Measurements from ENCODE around the gene SH2B3.

Gene SH2B3

DNA sequence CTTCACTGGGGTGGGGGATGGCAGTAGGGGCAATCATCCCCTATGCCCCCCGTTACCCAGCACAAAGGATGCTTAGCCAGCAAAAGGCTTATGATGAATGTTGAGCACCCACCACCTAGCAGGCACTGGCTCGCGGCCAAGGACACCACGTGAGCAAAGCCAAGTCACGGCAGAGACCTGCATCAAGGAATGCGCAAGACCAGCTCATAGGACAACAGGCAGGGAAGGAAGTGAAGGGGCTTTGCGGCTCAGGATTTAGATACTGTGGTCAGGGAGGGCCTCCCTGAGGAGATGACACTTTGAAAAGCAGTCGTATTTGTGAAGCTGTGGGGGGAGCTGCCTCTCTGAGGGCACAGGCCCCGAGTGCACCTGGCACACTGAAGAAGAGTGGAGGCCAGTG, 32.8 kb downstream of the SH2B3 start:
- no peak for ATAC-seq
- Mint-ChIP-seq H3K36me3 (peaks cover 52% of the 10 kb centered on the region), H3K4me3 (peak overlapping the region; percentile 42), H3K27ac (peak overlapping the region; percentile 15), H3K4me1 (peaks cover 96% of the 10 kb centered on the region), H3K9me3 (no peaks in the 10 kb centered on the region)
- DNase-seq (ENCODE audit: low spot score in 2 of 2) = no peak

DNA sequence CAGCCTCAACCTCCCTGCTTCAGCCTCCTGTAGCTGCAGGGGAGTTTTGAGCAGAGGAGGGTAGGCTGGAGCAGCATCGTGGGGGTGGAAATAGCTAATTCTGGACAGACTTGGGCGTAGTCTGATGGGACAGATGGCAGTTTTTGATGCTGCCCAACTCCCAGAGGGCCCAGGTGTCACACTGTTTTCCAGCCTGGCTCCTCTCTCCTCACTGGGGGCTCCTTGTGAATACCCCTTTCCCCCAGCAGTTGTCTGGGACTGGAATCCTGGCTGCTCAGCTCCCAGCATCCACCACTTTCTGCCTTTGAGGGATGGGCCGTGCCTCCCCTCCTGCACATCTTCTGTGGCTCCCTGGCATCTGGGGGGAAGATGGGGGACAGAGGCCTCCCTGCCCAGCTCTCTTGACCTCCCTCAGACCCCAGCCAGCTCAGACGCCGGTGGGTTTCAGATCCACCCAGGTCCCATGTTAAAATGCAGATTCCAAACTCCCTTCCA, 34.0 kb downstream of the SH2B3 start:
- no peak overlapping the region for H3K4me3 Mint-ChIP-seq
- H3K27ac Mint-ChIP-seq = no peak overlapping the region
- DNase-seq (ENCODE audit: low spot score in 2 of 2) = no peak
- ATAC-seq = no peak
- H3K36me3 Mint-ChIP-seq = peaks cover 62% of the 10 kb centered on the region
- peaks cover 96% of the 10 kb centered on the region for H3K4me1 Mint-ChIP-seq
- no peaks in the 10 kb centered on the region for H3K9me3 Mint-ChIP-seq

DNA sequence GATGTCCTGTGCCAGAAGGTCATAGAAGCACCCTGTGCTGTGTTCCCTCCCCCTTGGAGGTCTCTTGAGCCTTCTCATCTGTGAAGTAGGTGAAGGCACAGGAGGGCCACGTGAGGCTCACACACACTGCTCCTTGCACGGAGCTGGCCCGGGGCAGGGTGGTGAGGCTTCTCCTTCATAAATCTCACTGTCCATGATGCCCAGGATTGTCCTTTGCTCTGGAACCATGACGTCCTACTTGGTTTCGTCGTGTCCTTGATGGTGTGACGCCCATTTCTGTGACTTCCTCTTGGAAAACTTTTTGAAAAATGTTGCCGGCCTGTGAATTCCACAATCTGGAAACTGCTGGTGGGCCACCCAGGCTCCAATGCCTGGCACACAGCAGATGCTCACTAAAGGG, 34.4 kb downstream of the SH2B3 start:
- ATAC-seq (no peak), DNase-seq (ENCODE audit: low spot score in 2 of 2) (no peak)
- H3K9me3 Mint-ChIP-seq = no peaks in the 10 kb centered on the region
- peaks cover 96% of the 10 kb centered on the region for H3K4me1 Mint-ChIP-seq
- H3K36me3 Mint-ChIP-seq = peaks cover 62% of the 10 kb centered on the region
- H3K4me3 Mint-ChIP-seq = no peak overlapping the region
- H3K27ac Mint-ChIP-seq = no peak overlapping the region

DNA sequence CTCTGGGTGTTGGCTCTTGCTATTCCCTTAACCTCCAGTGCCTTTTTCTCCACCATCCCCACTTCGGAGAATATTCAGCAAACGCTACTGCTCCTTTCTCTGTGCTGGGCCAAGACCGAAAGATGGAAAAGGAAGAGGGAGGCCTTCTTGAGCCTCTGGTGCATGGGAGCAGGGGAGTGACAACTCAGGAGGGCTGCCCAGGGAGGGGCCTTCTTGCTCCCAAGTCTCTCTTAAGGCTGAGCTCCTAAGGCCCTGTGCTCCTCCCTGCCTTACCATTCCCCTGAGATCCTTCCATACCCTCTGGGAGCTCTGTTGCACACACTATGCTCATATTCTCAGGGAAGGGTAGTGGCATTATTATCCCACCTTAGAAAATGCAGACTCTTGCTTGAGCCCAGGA, 34.9 kb downstream of the SH2B3 start:
- no peak for ATAC-seq
- Mint-ChIP-seq H3K4me1 (peaks cover 96% of the 10 kb centered on the region), H3K36me3 (peaks cover 62% of the 10 kb centered on the region), H3K27ac (peak overlapping the region; percentile 76), H3K4me3 (no peak overlapping the region), H3K9me3 (no peaks in the 10 kb centered on the region)
- DNase-seq (ENCODE audit: low spot score in 2 of 2) = no peak

DNA sequence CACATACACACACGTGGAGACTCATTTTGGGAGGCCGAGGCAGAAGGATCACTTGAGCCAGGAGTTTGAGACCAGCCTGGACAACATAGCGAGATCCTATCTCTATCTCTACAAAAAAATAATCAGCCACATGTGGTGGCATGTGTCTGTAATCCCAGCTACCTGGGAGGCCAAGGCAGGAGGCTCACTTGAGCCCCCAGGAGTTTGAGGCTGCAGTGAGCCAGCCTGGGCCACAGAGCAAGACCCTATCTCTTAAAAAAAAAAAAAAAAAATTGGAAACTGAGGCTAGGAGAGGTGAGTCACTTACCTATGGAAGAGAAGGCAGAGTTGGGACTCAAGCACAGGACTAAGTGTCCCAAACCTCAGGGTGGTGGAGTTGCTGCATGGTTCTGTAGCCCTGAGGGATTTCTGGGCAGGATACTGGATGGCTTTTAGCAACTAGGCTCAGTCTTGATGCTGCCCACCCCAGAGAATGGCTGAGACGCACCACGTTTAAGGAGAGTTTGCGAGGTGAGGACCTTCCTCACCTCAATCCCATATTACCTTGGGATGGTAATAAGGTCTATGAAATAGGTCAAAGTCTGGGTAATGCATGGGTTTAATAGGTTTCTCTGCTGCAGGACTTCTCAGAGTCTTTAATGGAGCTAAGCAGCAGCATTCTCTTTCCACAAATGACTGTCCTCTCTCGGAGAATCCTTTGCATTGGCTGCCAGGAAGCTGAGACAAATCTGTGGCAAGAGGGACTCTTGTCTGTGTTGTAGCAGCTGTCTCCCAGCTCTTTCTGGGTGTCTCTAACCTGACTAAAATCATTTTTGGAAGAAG, 35.6 kb downstream of the SH2B3 start:
- peak overlapping the region; percentile 76 for H3K27ac Mint-ChIP-seq
- H3K9me3 Mint-ChIP-seq = no peaks in the 10 kb centered on the region
- peaks cover 96% of the 10 kb centered on the region for H3K4me1 Mint-ChIP-seq
- ATAC-seq = no peak
- H3K4me3 Mint-ChIP-seq = no peak overlapping the region
- no peak for DNase-seq (ENCODE audit: low spot score in 2 of 2)
- H3K36me3 Mint-ChIP-seq = peaks cover 65% of the 10 kb centered on the region

DNA sequence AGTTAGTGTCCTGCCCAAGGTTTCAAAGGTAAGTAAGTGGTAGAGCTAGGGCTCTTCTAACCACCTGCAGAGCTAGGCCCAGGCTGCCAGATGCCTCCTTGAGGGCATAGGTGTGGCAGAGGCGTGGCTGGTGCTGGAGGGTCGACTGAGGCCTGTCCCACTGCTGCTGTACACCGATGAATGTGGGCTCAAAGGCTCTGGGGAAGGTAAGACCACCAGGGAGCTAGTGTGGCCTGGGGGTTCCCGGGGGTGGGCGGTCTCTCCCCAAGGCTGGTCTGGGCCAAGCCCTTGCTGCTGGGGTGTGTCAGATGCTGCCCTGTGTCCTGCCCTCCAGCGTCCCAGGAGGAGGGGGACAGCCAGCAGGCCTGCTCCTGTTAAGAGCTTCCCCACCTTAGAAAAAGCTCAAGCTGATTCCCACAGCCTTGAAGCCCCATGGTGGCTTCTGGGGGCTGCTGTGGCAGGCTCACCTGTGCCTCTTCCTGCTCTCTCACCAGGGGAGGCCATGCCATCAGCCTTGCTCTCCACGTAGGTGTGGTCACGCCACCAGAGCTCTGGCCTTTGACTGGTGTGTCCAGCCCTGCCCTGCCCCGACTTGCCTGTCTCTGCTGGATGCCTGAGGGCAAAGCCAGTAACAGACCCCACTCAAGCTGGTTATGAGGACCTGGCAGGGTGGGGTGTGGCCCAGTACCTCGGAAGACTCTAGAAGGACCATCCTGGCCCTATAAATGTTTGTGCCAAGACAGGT, 36.8 kb downstream of the SH2B3 start:
- peak overlapping the region; percentile 89 for H3K27ac Mint-ChIP-seq
- H3K4me3 Mint-ChIP-seq = no peak overlapping the region
- H3K4me1 Mint-ChIP-seq = peaks cover 95% of the 10 kb centered on the region
- H3K9me3 Mint-ChIP-seq = no peaks in the 10 kb centered on the region
- DNase-seq (ENCODE audit: low spot score in 2 of 2) = no peak
- H3K36me3 Mint-ChIP-seq = peaks cover 77% of the 10 kb centered on the region
- ATAC-seq = no peak

DNA sequence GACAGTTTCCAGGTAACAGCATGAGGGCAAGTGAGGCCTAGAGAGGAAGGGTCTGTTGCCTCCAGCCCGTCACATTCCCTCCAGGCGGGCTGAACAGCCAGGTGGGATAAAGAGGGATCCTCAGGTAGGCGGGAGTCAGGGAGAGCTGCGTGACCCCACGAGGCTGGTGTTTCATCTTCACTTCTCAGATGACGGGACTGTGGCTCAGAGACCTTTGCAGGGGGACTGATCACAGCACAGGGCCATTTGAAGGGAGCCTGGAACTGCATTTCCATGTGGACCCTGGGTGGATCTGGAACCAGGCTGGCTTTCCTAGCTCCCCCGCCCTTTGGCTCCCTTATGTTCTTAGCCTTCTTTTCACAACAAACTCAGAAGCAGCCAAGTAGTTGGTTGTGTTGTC, 37.4 kb downstream of the SH2B3 start:
- DNase-seq (ENCODE audit: low spot score in 2 of 2) = no peak
- peak overlapping the region; percentile 60 for H3K4me3 Mint-ChIP-seq
- no peaks in the 10 kb centered on the region for H3K9me3 Mint-ChIP-seq
- H3K4me1 Mint-ChIP-seq = peaks cover 94% of the 10 kb centered on the region
- H3K27ac Mint-ChIP-seq = peak overlapping the region; percentile 89
- H3K36me3 Mint-ChIP-seq = peaks cover 78% of the 10 kb centered on the region
- ATAC-seq = no peak

DNA sequence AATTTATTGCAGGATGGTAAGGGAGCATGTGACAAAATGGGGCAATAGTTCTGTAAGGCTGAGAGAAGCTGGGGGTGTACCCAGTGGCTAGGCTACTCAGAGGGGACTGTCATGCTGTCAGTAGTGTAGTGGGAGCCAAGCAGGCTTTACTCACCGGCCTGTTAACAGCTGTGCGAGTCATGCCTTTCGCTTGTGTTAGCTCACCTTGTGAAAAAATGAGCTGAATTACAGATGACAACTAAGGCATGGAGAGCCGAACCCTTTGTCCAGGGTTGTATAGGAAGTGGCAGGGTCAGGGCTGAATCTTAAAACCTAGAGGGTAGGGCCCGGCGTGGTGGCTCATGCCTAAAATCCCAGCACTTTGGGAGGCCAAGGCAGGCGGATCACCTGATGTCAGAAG, 37.9 kb downstream of the SH2B3 start:
- peak overlapping the region; percentile 60 for H3K4me3 Mint-ChIP-seq
- DNase-seq (ENCODE audit: low spot score in 2 of 2) (no peak), ATAC-seq (peak; percentile 80)
- peaks cover 93% of the 10 kb centered on the region for H3K4me1 Mint-ChIP-seq
- H3K9me3 Mint-ChIP-seq = no peaks in the 10 kb centered on the region
- H3K36me3 Mint-ChIP-seq = peaks cover 78% of the 10 kb centered on the region
- peak overlapping the region; percentile 89 for H3K27ac Mint-ChIP-seq

DNA sequence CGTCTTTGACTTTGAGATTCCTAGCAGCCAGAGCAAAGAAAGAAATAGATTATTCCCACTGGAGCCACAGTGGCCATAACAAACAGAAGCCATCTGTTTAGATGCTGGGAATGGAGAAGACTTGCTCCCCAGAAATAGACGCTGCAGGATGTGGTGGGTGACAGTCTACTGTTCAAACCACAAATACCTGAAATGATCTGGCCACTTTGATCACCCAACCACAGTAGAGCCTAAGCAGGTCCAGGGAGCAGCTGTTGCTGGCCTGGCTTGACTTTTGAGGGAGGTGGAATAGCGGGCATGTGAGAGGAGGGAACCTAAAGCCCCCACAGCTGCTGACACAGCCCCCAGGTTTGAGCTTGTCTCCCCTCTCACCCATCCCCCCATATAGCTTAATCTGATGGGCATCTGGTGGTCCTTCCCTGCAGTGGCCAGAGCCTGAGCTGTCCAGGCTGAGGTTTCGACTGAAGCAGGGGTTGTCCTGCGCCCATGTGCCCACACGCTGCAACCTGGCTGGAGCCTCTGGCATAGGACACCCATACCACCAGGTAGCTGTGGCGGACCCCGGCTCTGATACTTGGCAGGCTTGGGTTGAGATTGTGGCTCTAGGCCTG, 38.7 kb downstream of the SH2B3 start:
- Mint-ChIP-seq H3K9me3 (no peaks in the 10 kb centered on the region), H3K36me3 (peaks cover 79% of the 10 kb centered on the region), H3K27ac (peak overlapping the region; percentile 89), H3K4me3 (peak overlapping the region; percentile 60), H3K4me1 (peaks cover 97% of the 10 kb centered on the region)
- no peak for DNase-seq (ENCODE audit: low spot score in 2 of 2)
- ATAC-seq = peak; percentile 71

DNA sequence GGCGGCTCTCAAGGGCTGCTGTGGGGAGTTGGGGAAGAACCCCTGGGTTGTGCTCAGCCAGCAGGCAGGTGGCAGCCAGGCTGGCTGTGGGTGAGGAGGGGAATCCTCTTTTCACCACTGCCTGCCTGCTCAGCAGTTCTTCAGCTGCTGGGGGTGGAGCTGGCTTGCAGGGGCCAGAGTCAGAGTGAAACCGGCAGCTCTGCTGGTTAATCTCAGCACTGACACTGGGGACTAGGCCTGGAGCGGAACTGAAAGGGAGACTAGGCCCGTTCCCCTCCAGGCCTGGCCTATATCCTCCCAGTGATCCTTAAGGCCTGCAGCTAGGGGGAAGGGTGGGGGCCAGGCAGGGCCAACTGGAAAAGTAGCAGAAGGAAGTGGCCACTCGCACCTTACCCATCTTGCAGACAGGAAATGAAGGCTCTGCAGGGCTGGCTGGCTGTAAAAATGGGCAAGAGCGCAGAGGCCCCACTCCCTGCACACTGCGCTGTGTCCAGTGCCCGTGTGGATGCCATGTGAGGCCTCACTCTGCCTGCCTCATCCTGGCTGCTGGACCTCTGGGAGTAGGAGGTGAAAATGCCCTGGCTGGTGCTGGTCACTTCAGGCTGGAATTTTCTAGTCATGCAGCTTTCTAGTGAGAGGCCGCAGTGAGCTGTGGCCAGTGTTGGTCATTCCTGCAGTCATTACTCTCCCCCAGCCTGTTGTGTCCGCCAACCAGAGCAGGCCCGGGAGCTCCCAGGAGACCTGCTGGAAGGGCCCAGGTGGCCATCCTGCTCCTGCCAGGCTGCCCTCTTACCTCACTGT, 39.4 kb downstream of the SH2B3 start:
- Mint-ChIP-seq H3K27ac (peak overlapping the region; percentile 89), H3K4me3 (peak overlapping the region; percentile 60), H3K4me1 (peaks cover 93% of the 10 kb centered on the region), H3K9me3 (no peaks in the 10 kb centered on the region), H3K36me3 (peaks cover 81% of the 10 kb centered on the region)
- peak; percentile 93 for ATAC-seq
- DNase-seq (ENCODE audit: low spot score in 2 of 2) = peak; percentile 66 to 90

DNA sequence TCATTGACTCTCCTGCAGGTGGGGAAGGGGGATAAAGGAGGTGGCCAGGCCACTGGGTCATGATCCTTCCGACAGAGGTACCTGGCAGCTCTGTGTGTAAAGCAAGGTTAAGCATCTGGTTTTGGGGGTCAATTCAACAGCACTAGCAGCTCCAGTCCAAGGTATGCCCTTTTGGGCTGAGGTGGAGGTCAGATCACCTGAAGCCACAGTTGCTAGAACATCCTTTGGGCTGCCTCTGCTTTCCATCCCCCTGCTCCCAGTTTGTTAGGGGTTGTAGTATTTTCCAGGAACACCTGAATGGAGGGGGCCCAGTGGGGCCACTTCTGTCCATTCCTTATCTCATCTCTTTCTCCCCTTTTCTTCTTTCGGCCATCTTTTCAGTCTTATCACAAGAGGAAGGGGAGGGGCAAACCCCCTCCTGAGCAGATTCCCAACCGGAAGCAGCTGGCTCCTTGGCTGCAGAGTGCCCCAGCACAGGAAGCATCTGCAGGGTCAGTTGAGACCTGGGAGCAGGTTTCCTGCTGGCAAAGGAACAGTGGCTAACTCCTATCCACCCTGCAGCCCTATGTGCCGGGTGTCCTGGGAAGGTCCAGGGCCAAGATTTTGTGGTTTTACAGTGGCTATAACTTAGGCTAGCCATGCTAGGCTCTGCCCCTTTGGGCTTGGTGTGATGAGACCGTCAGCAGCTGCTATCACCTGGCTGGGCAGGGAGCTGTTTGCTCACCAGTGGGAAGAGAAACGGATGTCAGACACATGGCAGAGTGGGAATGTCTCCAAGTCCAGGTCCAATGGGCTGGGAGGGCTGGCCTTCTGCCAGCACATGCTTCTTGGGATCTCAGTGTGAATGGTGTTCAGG, 40.2 kb downstream of the SH2B3 start:
- DNase-seq (ENCODE audit: low spot score in 2 of 2) (peak in 1 of 2 donors; percentile 44), ATAC-seq (no peak)
- H3K4me1 Mint-ChIP-seq = peaks cover 92% of the 10 kb centered on the region
- peaks cover 81% of the 10 kb centered on the region for H3K36me3 Mint-ChIP-seq
- peak overlapping the region; percentile 89 for H3K27ac Mint-ChIP-seq
- peak overlapping the region; percentile 60 for H3K4me3 Mint-ChIP-seq
- H3K9me3 Mint-ChIP-seq = no peaks in the 10 kb centered on the region

DNA sequence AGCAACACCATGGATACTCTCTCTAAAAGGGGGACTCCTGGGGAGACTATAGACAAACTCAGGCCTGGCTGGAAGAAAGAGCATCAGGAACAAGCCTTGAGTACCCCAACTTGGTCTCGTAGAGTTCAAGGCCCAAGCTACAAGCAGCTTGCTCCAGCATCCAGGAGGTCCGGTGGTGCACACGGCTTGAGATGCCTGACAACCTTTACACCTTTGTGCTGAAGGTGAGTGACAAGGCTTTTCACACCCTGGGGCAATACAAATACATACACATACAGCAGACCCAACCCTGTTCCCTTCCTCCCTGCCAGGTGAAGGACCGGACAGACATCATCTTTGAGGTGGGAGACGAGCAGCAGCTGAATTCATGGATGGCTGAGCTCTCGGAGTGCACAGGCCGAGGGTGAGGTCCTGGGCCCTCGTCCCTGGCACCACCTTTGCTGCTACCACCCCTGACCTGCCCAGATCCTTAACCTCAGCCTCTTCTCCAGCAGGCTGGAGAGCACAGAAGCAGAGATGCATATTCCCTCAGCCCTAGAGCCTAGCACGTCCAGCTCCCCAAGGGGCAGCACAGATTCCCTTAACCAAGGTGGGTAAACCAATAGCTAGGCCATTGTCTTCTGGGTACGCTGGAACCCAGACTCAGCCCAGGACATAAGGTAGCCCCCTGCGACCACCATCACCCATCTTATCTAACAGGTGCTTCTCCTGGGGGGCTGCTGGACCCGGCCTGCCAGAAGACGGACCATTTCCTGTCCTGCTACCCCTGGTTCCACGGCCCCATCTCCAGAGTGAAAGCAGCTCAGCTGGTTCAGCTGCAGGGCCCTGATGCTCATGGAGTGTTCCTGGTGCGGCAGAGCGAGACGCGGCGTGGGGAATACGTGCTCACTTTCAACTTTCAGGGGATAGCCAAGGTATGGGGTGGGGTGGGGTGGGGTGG, 41.2 kb downstream of the SH2B3 start:
- Mint-ChIP-seq H3K4me1 (peaks cover 91% of the 10 kb centered on the region), H3K36me3 (peaks cover 84% of the 10 kb centered on the region), H3K27ac (no peak overlapping the region), H3K9me3 (no peaks in the 10 kb centered on the region), H3K4me3 (no peak overlapping the region)
- DNase-seq (ENCODE audit: low spot score in 2 of 2) (peak in 1 of 2 donors; percentile 45), ATAC-seq (no peak)

DNA sequence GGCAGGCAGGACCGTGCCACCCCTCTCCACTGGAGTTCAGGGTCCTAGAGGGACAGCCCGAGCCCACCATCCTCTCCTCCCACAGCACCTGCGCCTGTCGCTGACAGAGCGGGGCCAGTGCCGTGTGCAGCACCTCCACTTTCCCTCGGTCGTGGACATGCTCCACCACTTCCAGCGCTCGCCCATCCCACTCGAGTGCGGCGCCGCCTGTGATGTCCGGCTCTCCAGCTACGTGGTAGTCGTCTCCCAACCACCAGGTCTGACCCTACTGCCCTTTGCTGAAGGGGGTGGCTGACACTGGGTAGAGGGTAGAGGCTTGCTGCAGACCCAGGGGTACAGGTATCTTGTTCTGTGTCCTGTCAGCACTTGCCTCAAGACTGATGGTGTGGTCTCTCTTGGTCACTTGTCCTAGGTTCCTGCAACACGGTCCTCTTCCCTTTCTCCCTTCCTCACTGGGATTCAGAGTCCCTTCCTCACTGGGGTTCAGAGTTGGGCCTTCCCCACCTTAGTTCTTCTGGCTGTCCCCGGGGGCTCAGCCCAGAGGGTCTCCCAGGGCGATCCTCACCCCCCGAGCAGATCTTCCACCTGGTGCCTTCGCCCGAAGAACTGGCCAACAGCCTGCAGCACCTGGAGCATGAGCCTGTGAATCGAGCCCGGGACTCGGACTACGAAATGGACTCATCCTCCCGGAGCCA, 42.0 kb downstream of the SH2B3 start:
- Mint-ChIP-seq H3K27ac (peak overlapping the region; percentile 86), H3K9me3 (no peaks in the 10 kb centered on the region), H3K4me1 (peaks cover 83% of the 10 kb centered on the region), H3K36me3 (peaks cover 91% of the 10 kb centered on the region), H3K4me3 (no peak overlapping the region)
- peak in 1 of 2 donors; percentile 48 for DNase-seq (ENCODE audit: low spot score in 2 of 2)
- no peak for ATAC-seq
